ENCODE measurements around the gene PCMTD2. TPM values are rescaled to one million over a fixed set of nuclear protein-coding genes. Genes with fewer than 3 reads are reported as not detected.

Gene PCMTD2
- total RNA-seq, 1 experiment from 2014 or later, result 52.0 TPM

- Mint-ChIP-seq H3K4me1 (no peaks in the 10 kb centered on the region), H3K36me3 (ENCODE audit: insufficient read depth in 1 of 3, low read depth in 3 of 3) (peaks cover 13 to 46% (median 21%) of the 10 kb centered on the region in 3 experiments), H3K4me3 (no peak overlapping the region), H3K27ac (no peak overlapping the region), H3K9me3 (peaks cover 49 to 56% of the 10 kb centered on the region in 2 experiments), H3K27me3 (ENCODE audit: low read depth) (peaks cover 2% of the 10 kb centered on the region; the same call in 1 of the 2 replicates)
- no peaks in the 10 kb centered on the region for H3K79me2 ChIP-seq (ENCODE audit: insufficient read depth, low read length)
- no peak overlapping the region for H3K27ac ChIP-seq (ENCODE audit: insufficient read length, low read depth, low read length)
- H4K91ac ChIP-seq (ENCODE audit: insufficient read length, low read depth, low read length), result no peak overlapping the region
- H4K8ac ChIP-seq (replicated peaks; ENCODE audit: insufficient read length, low read depth, low read length), result no peak overlapping the region
- H2BK12ac ChIP-seq (ENCODE audit: insufficient read length, low read depth, low read length), result no peak overlapping the region
- H3K4ac ChIP-seq (ENCODE audit: low read depth, low read length), result no peak overlapping the region
- no peak overlapping the region for H2BK5ac ChIP-seq (ENCODE audit: insufficient read length, low read length)
- H4K20me1 ChIP-seq (ENCODE audit: control insufficient read depth, insufficient read depth, insufficient read length), result no peaks in the 10 kb centered on the region
- no peak overlapping the region for H2BK15ac ChIP-seq (ENCODE audit: low read depth, low read length)
- no peak overlapping the region for H3K14ac ChIP-seq (ENCODE audit: insufficient read depth, low read length)
- H3T11ph ChIP-seq (ENCODE audit: low read length), result no peak overlapping the region
- WGBS (ENCODE audit: extremely low coverage, insufficient read length, low lambda C conversion rate), result no CpG with 5 or more reads among the region's 7 CpGs
- H3K79me1 ChIP-seq (ENCODE audit: insufficient read depth, low read depth, low read length, poor library complexity, severe bottlenecking), result no peaks in the 10 kb centered on the region
- no peak overlapping the region for H2AK5ac ChIP-seq (ENCODE audit: insufficient read length, low read length)
- no peak overlapping the region for H3K56ac ChIP-seq (ENCODE audit: insufficient read length, low read depth, low read length)
- H3K23me2 ChIP-seq (ENCODE audit: insufficient read length, low read depth, low read length, poor library complexity, severe bottlenecking), result peaks cover 3% of the 10 kb centered on the region
- no peak overlapping the region for H3K23ac ChIP-seq (ENCODE audit: insufficient read length, low read depth, low read length)
- peaks cover 5% of the 10 kb centered on the region for H3K9me3 ChIP-seq (ENCODE audit: control insufficient read depth, low read depth, low read length)
- no peak overlapping the region for H3K4me2 ChIP-seq (ENCODE audit: insufficient read depth, insufficient read length, low read length)
- no peak overlapping the region for H2BK20ac ChIP-seq (ENCODE audit: low read depth, low read length, poor library complexity, severe bottlenecking)
- DNase-seq, result no peak
- no peaks in the 10 kb centered on the region for H3K4me1 ChIP-seq (ENCODE audit: insufficient read depth, low read length)
- TF ChIP-seq CTCF (conservative IDR thresholded peaks at IDR 0.05), result no peak
- H2BK120ac ChIP-seq (ENCODE audit: low read depth, low read length, poor library complexity, severe bottlenecking), result no peak overlapping the region
- H3K27me3 ChIP-seq (ENCODE audit: insufficient read depth, low read length), result no peaks in the 10 kb centered on the region
- H3K18ac ChIP-seq (ENCODE audit: insufficient read length, low read depth, low read length), result no peak overlapping the region
- no peak overlapping the region for H2AFZ ChIP-seq (ENCODE audit: low read length)
- no peak overlapping the region for H4K5ac ChIP-seq (ENCODE audit: insufficient read length, low read depth, low read length)
- H3K9ac ChIP-seq (ENCODE audit: extremely low read depth, insufficient read length, low read length), result no peak overlapping the region
Measured at GRCh38 chr20:64279826-64280459, 24.4 kb downstream of the PCMTD2 start.
